ENCODE results near the gene OIT3.

OIT3 gene

DNA sequence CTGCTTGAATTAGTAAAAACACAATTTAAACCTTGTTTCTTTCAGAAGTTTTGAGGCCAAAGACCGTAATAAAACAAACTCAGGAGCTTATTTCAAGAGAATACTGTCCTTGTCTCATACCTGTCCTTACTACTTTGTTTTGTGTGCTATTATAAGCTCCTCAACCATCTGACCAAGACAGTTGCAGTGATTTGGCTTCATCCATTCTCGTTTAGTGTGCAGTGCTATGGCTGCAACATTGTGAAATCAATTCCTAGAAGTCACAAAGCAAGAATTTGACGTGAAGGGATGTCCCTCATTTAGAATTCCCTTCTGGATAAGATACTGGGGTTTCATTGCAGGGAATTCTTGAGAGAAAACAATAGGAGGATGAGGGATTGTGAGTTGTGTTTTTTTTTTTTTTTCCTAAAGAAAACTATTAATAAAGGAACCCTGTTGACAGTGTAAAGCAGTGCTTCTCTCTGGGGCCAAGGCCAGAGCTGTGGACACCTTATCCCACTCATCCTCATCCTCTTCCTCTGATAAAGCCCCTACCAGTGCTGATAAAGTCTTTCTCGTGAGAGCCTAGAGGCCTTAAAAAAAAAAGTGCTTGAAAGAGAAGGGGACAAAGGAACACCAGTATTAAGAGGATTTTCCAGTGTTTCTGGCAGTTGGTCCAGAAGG lies at the start of gene OIT3:
Gene OIT3 (plus strand): TSS at position 604 of the 663 bp plus-strand sequence. CDS start 60 bp downstream, outside the sequence.
- Histone ChIP-seq H3K36me3 (ENCODE audit: insufficient read depth, low read length) (no peaks in the 10 kb centered on the region), H3K79me2 (ENCODE audit: control insufficient read depth, insufficient read depth, low read length, unreplicated experiment) (no peaks in the 10 kb centered on the region), H3K27me3 (ENCODE audit: insufficient read depth, low read length) (no peaks in the 10 kb centered on the region), H3K4me3 (ENCODE audit: low read depth, low read length) (no peak within 1 kb of the TSS), H3K27ac (ENCODE audit: low read depth, low read length) (no peak within 1 kb of the TSS), H2AFZ (ENCODE audit: low read length, unreplicated experiment) (no peak within 1 kb of the TSS), H3K4me1 (ENCODE audit: control insufficient read depth, insufficient read depth, low read length, unreplicated experiment) (no peaks in the 10 kb centered on the region)

DNA sequence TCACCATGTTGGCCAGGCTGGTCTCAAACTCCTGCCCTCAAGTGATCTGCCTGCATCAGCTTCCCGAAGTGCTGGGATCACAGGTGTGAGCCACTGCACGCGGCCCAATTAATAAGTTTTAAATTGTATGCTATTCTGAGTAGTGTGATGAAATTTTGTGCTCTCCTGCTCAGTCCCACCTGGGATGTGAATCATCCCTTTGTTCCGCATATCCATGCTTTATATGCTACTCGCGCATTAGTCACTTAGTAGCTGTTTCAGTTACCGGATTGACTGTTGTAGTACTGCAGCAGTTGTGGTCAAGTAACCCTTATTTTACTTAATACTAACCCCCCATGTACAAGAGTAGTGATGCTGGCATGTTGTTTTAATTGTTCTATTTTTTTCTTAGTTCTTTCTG lies 47.3 kb upstream of the OIT3 start:
- Histone ChIP-seq H3K4me3 (ENCODE audit: low read depth, low read length) (no peak overlapping the region), H3K36me3 (ENCODE audit: insufficient read depth, low read length) (peaks cover 8% of the 10 kb centered on the region; the same call in 1 of the 2 replicates), H3K27me3 (ENCODE audit: insufficient read depth, low read length) (no peaks in the 10 kb centered on the region), H2AFZ (ENCODE audit: low read length, unreplicated experiment) (no peak overlapping the region), H3K79me2 (ENCODE audit: control insufficient read depth, insufficient read depth, low read length, unreplicated experiment) (peaks cover 4% of the 10 kb centered on the region), H3K27ac (ENCODE audit: low read depth, low read length) (no peak overlapping the region), H3K4me1 (ENCODE audit: control insufficient read depth, insufficient read depth, low read length, unreplicated experiment) (peaks cover 5% of the 10 kb centered on the region)

- no peak overlapping the region for H3K4me3 ChIP-seq (ENCODE audit: low read depth, low read length)
- no peak overlapping the region for H2AFZ ChIP-seq (ENCODE audit: low read length, unreplicated experiment)
- H3K36me3 ChIP-seq (ENCODE audit: insufficient read depth, low read length) = peaks cover 8% of the 10 kb centered on the region; the same call in 1 of the 2 replicates
- H3K79me2 ChIP-seq (ENCODE audit: control insufficient read depth, insufficient read depth, low read length, unreplicated experiment) = peaks cover 4% of the 10 kb centered on the region
- H3K27ac ChIP-seq (ENCODE audit: low read depth, low read length) = no peak overlapping the region
- H3K4me1 ChIP-seq (ENCODE audit: control insufficient read depth, insufficient read depth, low read length, unreplicated experiment) = peaks cover 5% of the 10 kb centered on the region
- H3K27me3 ChIP-seq (ENCODE audit: insufficient read depth, low read length) = no peaks in the 10 kb centered on the region
Measured at GRCh38 chr10:72847681-72848080, 45.9 kb upstream of the OIT3 start.

DNA sequence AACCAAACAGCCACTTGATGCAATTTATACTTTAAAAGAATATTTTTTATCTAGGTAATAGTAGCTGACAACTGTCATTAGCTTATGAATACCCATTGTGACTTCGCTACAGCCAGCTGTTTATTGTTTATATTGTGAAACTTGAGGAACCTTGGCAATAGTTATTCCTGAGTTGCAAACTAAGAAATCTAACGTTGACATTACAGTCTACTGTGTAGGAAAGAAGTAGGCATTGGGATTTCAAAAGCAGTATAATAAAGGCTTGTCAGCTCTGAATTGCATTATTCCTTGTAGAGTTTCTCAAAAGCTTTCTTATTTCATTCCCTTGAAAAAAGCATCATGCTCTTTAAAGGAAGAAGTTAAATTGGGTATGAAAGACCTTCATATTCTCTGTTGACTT lies 42.7 kb upstream of the OIT3 start:
- Histone ChIP-seq H3K79me2 (ENCODE audit: control insufficient read depth, insufficient read depth, low read length, unreplicated experiment) (peaks cover 4% of the 10 kb centered on the region), H3K4me3 (ENCODE audit: low read depth, low read length) (no peak overlapping the region), H3K36me3 (ENCODE audit: insufficient read depth, low read length) (peaks cover 8% of the 10 kb centered on the region; the same call in 1 of the 2 replicates), H3K27me3 (ENCODE audit: insufficient read depth, low read length) (no peaks in the 10 kb centered on the region), H2AFZ (ENCODE audit: low read length, unreplicated experiment) (no peak overlapping the region), H3K27ac (ENCODE audit: low read depth, low read length) (no peak overlapping the region), H3K4me1 (ENCODE audit: control insufficient read depth, insufficient read depth, low read length, unreplicated experiment) (peaks cover 5% of the 10 kb centered on the region)

GRCh38 chr10:72851509-72851908 lies 42.0 kb upstream of the OIT3 start:
- no peaks in the 10 kb centered on the region for H3K27me3 ChIP-seq (ENCODE audit: insufficient read depth, low read length)
- H3K79me2 ChIP-seq (ENCODE audit: control insufficient read depth, insufficient read depth, low read length, unreplicated experiment) = peaks cover 4% of the 10 kb centered on the region
- no peak overlapping the region for H2AFZ ChIP-seq (ENCODE audit: low read length, unreplicated experiment)
- no peak overlapping the region for H3K27ac ChIP-seq (ENCODE audit: low read depth, low read length)
- H3K36me3 ChIP-seq (ENCODE audit: insufficient read depth, low read length) = peaks cover 8% of the 10 kb centered on the region; the same call in 1 of the 2 replicates
- peaks cover 5% of the 10 kb centered on the region for H3K4me1 ChIP-seq (ENCODE audit: control insufficient read depth, insufficient read depth, low read length, unreplicated experiment)
- H3K4me3 ChIP-seq (ENCODE audit: low read depth, low read length) = no peak overlapping the region

DNA sequence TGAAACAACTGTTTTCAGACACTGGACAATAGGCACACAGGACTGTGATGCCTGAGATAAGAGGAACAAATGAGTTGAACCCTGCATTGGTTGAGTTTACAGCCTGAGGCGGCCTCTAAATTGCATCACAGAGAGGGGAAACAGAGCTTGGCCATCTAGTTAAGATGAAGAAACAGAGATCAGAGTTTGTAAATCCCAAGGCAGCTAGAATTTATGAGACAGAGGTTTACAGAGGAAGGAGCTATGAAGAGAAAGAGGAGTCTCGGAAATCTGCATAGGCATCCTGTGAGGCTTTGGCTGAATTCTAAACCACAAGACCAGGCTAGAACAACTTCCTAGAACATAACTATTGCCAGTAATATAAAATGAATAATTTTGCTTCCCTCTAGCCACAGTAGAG lies 41.0 kb upstream of the OIT3 start:
- Histone ChIP-seq H2AFZ (ENCODE audit: low read length, unreplicated experiment) (no peak overlapping the region), H3K36me3 (ENCODE audit: insufficient read depth, low read length) (peaks cover 8% of the 10 kb centered on the region; the same call in 1 of the 2 replicates), H3K4me3 (ENCODE audit: low read depth, low read length) (no peak overlapping the region), H3K27ac (ENCODE audit: low read depth, low read length) (no peak overlapping the region), H3K27me3 (ENCODE audit: insufficient read depth, low read length) (no peaks in the 10 kb centered on the region), H3K4me1 (ENCODE audit: control insufficient read depth, insufficient read depth, low read length, unreplicated experiment) (no peaks in the 10 kb centered on the region), H3K79me2 (ENCODE audit: control insufficient read depth, insufficient read depth, low read length, unreplicated experiment) (peaks cover 4% of the 10 kb centered on the region)

DNA sequence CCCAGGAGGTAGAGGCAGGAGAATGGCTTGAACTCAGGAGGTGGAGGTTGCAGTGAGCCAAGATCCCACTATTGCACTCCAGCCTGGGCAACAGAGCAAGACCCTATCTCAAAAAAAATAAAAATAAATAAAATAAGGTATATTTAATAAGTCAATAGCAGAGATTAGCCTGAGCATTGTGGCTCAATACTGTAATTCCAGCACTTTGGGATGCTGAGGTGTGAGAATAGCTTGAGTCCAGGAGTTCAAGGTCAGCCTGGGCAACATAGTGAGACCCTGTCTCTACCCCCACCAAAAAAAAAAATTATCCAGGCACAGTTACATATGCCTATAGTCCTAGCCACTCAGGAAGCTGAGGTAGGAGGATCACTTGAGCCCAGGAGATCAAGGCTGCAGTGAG lies 38.4 kb upstream of the OIT3 start:
- H3K79me2 ChIP-seq (ENCODE audit: control insufficient read depth, insufficient read depth, low read length, unreplicated experiment) = no peaks in the 10 kb centered on the region

DNA sequence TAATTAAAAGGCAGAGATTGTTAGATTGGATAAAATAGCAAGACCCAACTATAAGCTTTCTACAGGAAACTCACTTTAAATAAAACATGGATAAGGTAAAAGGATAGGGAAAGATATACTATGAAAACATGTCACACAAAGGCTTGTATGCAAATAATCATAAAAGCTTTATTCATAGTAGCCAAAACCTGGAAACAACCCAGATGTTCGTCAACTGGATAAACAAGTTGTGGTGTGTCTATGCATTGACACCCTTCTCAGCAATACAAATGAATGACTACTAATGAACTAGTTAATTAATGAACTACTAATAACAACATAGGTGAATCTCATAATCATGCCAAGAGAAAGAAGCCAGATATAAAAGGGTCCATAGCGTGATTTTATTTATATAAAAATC lies 37.7 kb upstream of the OIT3 start:
- no peak overlapping the region for H3K27ac ChIP-seq (ENCODE audit: low read depth, low read length)
- H3K4me3 ChIP-seq (ENCODE audit: low read depth, low read length) = no peak overlapping the region
- no peaks in the 10 kb centered on the region for H3K4me1 ChIP-seq (ENCODE audit: control insufficient read depth, insufficient read depth, low read length, unreplicated experiment)
- no peak overlapping the region for H2AFZ ChIP-seq (ENCODE audit: low read length, unreplicated experiment)
- H3K36me3 ChIP-seq (ENCODE audit: insufficient read depth, low read length) = peaks cover 8% of the 10 kb centered on the region; the same call in 1 of the 2 replicates
- H3K27me3 ChIP-seq (ENCODE audit: insufficient read depth, low read length) = no peaks in the 10 kb centered on the region
- H3K79me2 ChIP-seq (ENCODE audit: control insufficient read depth, insufficient read depth, low read length, unreplicated experiment) = no peaks in the 10 kb centered on the region

More for the DNA sequence above, 38.4 kb upstream of the OIT3 start:
- H3K27ac ChIP-seq (ENCODE audit: low read depth, low read length) = no peak overlapping the region
- peaks cover 2% of the 10 kb centered on the region; the same call in 1 of the 2 replicates for H3K36me3 ChIP-seq (ENCODE audit: insufficient read depth, low read length)
- no peaks in the 10 kb centered on the region for H3K27me3 ChIP-seq (ENCODE audit: insufficient read depth, low read length)
- no peaks in the 10 kb centered on the region for H3K4me1 ChIP-seq (ENCODE audit: control insufficient read depth, insufficient read depth, low read length, unreplicated experiment)
- H3K4me3 ChIP-seq (ENCODE audit: low read depth, low read length) = no peak overlapping the region
- H2AFZ ChIP-seq (ENCODE audit: low read length, unreplicated experiment) = no peak overlapping the region

DNA sequence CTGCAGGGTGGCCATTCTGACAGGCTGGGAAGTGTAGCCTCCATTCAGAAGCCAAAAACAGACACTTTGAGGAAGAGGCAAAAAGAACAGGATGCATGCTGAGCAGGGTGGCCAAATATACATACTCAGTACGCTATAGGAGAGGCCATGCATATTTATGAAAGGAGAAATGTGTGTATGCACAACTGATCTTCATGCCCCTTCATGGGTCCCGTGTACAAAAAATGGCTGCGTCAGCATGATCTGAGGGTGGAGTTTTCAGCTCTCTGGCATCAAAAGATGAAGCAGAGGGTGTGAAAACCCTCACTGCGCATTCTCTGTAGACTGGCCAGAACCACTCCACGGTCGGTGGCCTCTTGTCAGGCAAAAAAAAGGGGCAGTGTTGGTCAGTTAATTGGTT lies 35.5 kb upstream of the OIT3 start:
- Histone ChIP-seq H3K27ac (ENCODE audit: low read depth, low read length) (no peak overlapping the region), H3K36me3 (ENCODE audit: insufficient read depth, low read length) (peaks cover 10% of the 10 kb centered on the region; the same call in 1 of the 2 replicates), H3K27me3 (ENCODE audit: insufficient read depth, low read length) (no peaks in the 10 kb centered on the region), H3K79me2 (ENCODE audit: control insufficient read depth, insufficient read depth, low read length, unreplicated experiment) (no peaks in the 10 kb centered on the region), H3K4me1 (ENCODE audit: control insufficient read depth, insufficient read depth, low read length, unreplicated experiment) (no peaks in the 10 kb centered on the region), H3K4me3 (ENCODE audit: low read depth, low read length) (no peak overlapping the region), H2AFZ (ENCODE audit: low read length, unreplicated experiment) (no peak overlapping the region)

DNA sequence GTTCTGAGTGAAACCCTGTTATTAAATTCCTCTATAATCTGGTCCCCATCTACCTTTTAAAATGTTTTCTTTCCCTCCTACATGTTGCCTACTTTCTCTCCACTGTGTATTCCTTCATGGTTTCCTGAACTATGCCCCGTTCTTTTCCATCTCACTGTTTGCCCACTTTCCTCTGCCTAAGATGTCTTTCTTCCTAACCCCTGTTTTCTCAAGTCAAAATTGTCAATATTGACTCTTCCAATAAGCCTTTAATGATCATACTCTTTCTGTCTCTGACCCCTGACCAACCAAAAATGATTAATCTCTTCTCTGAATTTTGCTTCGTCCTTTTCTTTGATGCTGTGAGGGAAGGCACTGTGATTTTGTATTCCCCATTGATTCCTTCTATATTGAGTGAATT lies 30.6 kb upstream of the OIT3 start:
- peaks cover 12% of the 10 kb centered on the region; the same call in 1 of the 2 replicates for H3K36me3 ChIP-seq (ENCODE audit: insufficient read depth, low read length)
- H3K4me3 ChIP-seq (ENCODE audit: low read depth, low read length) = no peak overlapping the region
- no peak overlapping the region for H3K27ac ChIP-seq (ENCODE audit: low read depth, low read length)
- no peaks in the 10 kb centered on the region for H3K4me1 ChIP-seq (ENCODE audit: control insufficient read depth, insufficient read depth, low read length, unreplicated experiment)
- H3K27me3 ChIP-seq (ENCODE audit: insufficient read depth, low read length) = no peaks in the 10 kb centered on the region
- no peaks in the 10 kb centered on the region for H3K79me2 ChIP-seq (ENCODE audit: control insufficient read depth, insufficient read depth, low read length, unreplicated experiment)
- H2AFZ ChIP-seq (ENCODE audit: low read length, unreplicated experiment) = no peak overlapping the region

Measured in ACC112 (cell line).